Measurements from ENCODE around the gene MSH4. TPM values are rescaled to one million over a fixed set of nuclear protein-coding genes. Genes with fewer than 3 reads are reported as not detected.

Gene MSH4
- total RNA-seq, 1 experiment from 2014 or later, result 0.33 TPM

DNA sequence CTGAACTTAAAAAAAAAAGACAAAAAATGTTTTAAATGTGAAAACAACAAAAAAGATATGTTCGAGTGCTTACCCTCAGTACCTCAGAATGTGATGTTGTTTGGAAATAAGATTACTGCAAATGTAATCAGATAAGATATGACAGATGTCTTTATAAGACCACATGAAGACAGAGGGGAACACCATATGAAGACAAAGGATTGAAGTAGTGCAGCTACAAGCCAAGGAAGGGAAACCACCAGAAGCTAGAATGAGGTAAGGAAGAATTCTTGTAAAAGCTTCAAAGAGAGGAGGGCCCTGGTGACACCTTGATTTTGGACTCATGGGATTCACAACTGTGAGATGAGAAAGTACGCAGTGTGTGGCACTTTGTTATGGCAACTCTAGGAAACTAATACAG is 120.2 kb downstream of the MSH4 start:
- no peaks in the 10 kb centered on the region for H3K36me3 Mint-ChIP-seq
- TF ChIP-seq GTF2I (CRISPR knock-in tag; conservative IDR thresholded peaks at IDR 0.05) (no peak), TEAD1 (CRISPR knock-in tag; IDR thresholded peaks at IDR 0.05) (no peak), ZNF317 (CRISPR knock-in tag; IDR thresholded peaks at IDR 0.05; ENCODE audit: borderline replicate concordance, low read depth) (no peak), NR2C2 (CRISPR knock-in tag; IDR thresholded peaks at IDR 0.05) (no peak), ZNF423 (CRISPR knock-in tag; IDR thresholded peaks at IDR 0.05) (no peak), FOXK1 (CRISPR knock-in tag; IDR thresholded peaks at IDR 0.05) (no peak), CREB1 (CRISPR knock-in tag; IDR thresholded peaks at IDR 0.05) (no peak), JUN (CRISPR knock-in tag; IDR thresholded peaks at IDR 0.05) (no peak), RELA (CRISPR knock-in tag; IDR thresholded peaks at IDR 0.05; ENCODE audit: borderline replicate concordance) (no peak)
- TF ChIP-seq, protein P1, sequence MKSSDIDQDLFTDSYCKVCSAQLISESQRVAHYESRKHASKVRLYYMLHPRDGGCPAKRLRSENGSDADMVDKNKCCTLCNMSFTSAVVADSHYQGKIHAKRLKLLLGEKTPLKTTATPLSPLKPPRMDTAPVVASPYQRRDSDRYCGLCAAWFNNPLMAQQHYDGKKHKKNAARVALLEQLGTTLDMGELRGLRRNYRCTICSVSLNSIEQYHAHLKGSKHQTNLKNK (CRISPR knock-in tag; IDR thresholded peaks at IDR 0.05), result no peak
- TF ChIP-seq, protein P2, sequence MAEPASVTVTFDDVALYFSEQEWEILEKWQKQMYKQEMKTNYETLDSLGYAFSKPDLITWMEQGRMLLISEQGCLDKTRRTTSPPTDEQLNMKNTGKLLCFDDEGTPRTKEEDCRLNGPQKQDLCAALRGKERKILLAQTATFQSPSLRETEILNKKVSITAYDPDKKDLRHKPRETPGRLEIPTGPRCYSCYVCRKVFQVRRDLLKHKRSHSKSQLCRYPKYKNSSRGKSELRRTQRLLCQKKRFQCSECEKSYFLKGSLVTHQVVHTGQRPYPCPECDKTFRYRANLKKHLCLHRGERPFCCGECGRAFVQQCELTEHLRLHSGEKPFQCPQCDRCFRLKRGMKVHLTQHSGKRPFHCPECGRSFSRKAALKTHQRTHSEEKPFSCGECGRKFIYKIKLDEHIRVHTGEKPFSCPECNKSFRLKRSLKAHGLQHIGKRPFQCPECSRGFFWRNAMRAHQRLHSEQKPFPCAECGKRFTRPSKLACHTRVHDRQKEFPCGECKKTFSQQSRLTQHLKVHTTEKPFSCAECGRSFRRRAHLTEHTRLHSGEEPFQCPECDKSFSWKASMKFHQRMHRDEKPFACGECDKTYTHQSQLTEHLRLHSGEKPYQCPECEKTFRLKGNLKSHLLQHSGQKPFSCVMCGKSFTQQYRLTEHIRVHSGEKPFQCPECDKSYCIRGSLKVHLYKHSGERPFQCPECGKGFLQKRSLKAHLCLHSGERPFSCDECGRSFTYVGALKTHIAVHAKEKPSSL (CRISPR knock-in tag; conservative IDR thresholded peaks at IDR 0.05), result no peak
- TF ChIP-seq, protein P3, sequence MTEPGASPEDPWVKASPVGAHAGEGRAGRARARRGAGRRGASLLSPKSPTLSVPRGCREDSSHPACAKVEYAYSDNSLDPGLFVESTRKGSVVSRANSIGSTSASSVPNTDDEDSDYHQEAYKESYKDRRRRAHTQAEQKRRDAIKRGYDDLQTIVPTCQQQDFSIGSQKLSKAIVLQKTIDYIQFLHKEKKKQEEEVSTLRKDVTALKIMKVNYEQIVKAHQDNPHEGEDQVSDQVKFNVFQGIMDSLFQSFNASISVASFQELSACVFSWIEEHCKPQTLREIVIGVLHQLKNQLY (CRISPR knock-in tag; IDR thresholded peaks at IDR 0.05), result no peak
- TF ChIP-seq, protein P4, sequence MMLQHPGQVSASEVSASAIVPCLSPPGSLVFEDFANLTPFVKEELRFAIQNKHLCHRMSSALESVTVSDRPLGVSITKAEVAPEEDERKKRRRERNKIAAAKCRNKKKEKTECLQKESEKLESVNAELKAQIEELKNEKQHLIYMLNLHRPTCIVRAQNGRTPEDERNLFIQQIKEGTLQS (CRISPR knock-in tag; conservative IDR thresholded peaks at IDR 0.05), result no peak
- TF ChIP-seq, protein P5, sequence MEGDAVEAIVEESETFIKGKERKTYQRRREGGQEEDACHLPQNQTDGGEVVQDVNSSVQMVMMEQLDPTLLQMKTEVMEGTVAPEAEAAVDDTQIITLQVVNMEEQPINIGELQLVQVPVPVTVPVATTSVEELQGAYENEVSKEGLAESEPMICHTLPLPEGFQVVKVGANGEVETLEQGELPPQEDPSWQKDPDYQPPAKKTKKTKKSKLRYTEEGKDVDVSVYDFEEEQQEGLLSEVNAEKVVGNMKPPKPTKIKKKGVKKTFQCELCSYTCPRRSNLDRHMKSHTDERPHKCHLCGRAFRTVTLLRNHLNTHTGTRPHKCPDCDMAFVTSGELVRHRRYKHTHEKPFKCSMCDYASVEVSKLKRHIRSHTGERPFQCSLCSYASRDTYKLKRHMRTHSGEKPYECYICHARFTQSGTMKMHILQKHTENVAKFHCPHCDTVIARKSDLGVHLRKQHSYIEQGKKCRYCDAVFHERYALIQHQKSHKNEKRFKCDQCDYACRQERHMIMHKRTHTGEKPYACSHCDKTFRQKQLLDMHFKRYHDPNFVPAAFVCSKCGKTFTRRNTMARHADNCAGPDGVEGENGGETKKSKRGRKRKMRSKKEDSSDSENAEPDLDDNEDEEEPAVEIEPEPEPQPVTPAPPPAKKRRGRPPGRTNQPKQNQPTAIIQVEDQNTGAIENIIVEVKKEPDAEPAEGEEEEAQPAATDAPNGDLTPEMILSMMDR (IDR thresholded peaks at IDR 0.05), result no peak

DNA sequence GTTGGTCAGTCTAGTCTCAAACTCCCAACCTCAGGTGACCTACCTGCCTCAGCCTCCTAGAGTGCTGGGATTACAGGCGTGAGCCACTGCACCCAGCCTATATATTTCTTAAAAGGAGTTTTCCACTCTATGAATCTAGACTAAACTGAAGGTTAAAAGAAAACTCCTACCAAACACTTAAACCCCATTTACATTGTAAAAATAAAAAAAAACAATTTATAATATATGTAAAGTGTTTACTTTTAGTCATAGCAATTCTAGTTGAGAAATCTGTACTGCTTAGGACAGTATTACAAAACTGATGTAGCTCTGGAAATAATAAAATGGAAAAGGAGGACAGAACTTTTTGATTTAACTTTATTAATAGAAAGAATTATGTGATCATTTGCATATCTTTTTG is 126.0 kb downstream of the MSH4 start:
- Mint-ChIP-seq H3K9me3 (0 out of 2 replicates have a peak, but pooled peaks cover 3% of the 10 kb centered on the region), H3K4me1 (no peaks in the 10 kb centered on the region), H3K27me3 (ENCODE audit: low read depth) (no peaks in the 10 kb centered on the region), H3K36me3 (no peaks in the 10 kb centered on the region), H3K4me3 (no peak overlapping the region), H3K27ac (no peak overlapping the region)
- ChIA-PET CTCF (no interaction called here), POLR2A (no interaction called here)
- DNase-seq (ENCODE audit: low spot score) (no peak), ATAC-seq (no peak)
- no peak for TF ChIP-seq ZNF121 (CRISPR knock-in tag; IDR thresholded peaks at IDR 0.05)
- no peak for TF ChIP-seq SOX15 (CRISPR knock-in tag; IDR thresholded peaks at IDR 0.05)

More for the DNA sequence above, 120.2 kb downstream of the MSH4 start:
- ChIA-PET POLR2A (no interaction called here), CTCF (interaction anchor here (1.1 kb wide), 1 partner anchor 8 kb away, joined by 5 read pairs; no protein-coding TSS in a partner anchor)
- ATAC-seq, result no peak
- H3K27me3 Mint-ChIP-seq (ENCODE audit: low read depth), result no peaks in the 10 kb centered on the region
- no peak overlapping the region for H3K27ac Mint-ChIP-seq
- no peak for DNase-seq (ENCODE audit: low spot score)
- H3K4me1 Mint-ChIP-seq, result no peaks in the 10 kb centered on the region
- 0 out of 2 replicates have a peak, but pooled peaks cover 3% of the 10 kb centered on the region for H3K9me3 Mint-ChIP-seq
- no peak overlapping the region for H3K4me3 Mint-ChIP-seq

DNA sequence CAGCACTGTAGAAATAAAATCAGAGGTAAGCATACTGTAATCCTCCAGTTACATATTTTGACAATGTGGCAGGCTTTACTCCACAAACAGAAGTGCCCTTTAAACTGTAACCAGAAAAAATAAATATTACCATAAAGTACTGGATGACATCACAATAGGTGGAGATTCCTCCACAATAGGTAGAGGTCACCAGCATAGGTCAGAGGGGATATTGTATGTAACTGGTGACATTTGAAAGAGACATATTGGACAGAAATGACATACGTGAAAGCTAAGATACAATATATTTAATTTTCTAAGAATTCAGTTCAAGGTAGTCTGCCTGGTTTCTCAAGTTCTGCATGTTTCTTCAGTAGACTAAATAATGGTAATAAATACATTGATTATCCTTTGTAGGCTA is 135.6 kb downstream of the MSH4 start, which contains the start of gene ASB17:
ASB17 (minus strand) TSS at position 101 of the 400 bp plus-strand sequence. CDS start 113 bp downstream, outside the sequence.
- DNase-seq (ENCODE audit: low spot score) (no peak), ATAC-seq (no peak)
- no peaks in the 10 kb centered on the region for H3K27me3 Mint-ChIP-seq (ENCODE audit: low read depth)
- no peaks in the 10 kb centered on the region for H3K4me1 Mint-ChIP-seq
- TF ChIP-seq FOXP1 (CRISPR knock-in tag; IDR thresholded peaks at IDR 0.05; ENCODE audit: borderline replicate concordance) (no peak), ZNF263 (CRISPR knock-in tag; IDR thresholded peaks at IDR 0.05; ENCODE audit: low read depth) (no peak), OVOL2 (CRISPR knock-in tag; IDR thresholded peaks at IDR 0.05; ENCODE audit: borderline replicate concordance) (no peak), SMAD4 (CRISPR knock-in tag; IDR thresholded peaks at IDR 0.05) (no peak), ZNF317 (CRISPR knock-in tag; IDR thresholded peaks at IDR 0.05; ENCODE audit: borderline replicate concordance, low read depth) (no peak)
- TF ChIP-seq, protein P6, sequence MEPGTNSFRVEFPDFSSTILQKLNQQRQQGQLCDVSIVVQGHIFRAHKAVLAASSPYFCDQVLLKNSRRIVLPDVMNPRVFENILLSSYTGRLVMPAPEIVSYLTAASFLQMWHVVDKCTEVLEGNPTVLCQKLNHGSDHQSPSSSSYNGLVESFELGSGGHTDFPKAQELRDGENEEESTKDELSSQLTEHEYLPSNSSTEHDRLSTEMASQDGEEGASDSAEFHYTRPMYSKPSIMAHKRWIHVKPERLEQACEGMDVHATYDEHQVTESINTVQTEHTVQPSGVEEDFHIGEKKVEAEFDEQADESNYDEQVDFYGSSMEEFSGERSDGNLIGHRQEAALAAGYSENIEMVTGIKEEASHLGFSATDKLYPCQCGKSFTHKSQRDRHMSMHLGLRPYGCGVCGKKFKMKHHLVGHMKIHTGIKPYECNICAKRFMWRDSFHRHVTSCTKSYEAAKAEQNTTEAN (CRISPR knock-in tag; IDR thresholded peaks at IDR 0.05), result no peak
- ChIA-PET CTCF (no interaction called here), POLR2A (no interaction called here)
- no peaks in the 10 kb centered on the region for H3K36me3 Mint-ChIP-seq
- no peak within 1 kb of the TSS for H3K4me3 Mint-ChIP-seq
- H3K9me3 Mint-ChIP-seq, result no peaks in the 10 kb centered on the region
- no peak within 1 kb of the TSS for H3K27ac Mint-ChIP-seq

Measured in WTC11 (cell line).